GM21367 (cell line): ENCODE data around the gene SLC6A13.

Experiments used
- ATAC-seq: cut with Tn5 transposase; IDR thresholded peaks from one replicate; pipeline ENCODE4 v1.9.1; 2021; ENCODE audit not compliant: unreplicated experiment

The SLC6A13 gene

DNA sequence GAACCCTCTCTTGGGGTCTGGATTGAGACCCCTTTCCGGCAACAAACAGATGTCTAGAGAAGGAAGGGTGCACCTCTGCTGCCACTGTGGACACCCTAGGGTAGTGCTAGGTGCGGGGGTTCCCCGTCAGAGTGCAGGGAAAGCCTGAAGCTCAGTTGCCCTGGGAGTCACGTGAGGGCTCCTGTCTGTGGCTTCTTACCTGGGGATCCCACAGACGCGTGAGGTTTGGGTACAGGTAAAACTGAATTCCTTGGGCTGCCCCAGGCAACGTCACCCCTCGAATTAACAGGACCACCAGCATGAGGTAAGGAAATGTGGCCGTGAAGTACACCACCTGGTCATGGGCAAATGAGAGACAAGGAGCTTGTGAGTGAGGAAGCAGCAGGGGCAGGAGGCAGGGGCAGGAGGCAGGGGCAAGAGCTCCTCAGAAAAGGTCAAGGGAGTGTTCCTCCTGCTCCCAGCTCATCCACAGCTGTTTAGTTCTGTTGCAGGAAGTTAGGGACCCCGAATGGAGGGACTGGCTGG, 27.7 kb downstream of the SLC6A13 start:
- ATAC-seq = no peak

DNA sequence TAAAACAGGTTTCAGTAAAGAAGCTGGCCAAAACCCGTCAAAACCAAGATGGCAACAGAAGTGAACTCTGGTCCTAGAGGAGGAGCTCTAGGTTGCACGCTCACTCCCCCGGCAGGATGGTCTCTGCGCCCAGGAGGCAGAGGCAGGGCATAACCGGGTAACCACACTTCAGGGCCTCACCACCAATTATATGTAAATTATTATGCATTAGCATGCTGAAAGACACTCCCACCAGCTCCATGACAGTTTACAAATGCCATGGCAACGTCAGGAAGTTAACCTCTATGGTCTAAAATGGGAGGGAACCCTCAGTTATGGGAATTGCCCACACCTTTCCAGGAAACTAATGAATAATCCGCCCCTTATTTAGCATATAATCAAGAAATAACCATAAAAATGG, 28.6 kb downstream of the SLC6A13 start:
- ATAC-seq = no peak

DNA sequence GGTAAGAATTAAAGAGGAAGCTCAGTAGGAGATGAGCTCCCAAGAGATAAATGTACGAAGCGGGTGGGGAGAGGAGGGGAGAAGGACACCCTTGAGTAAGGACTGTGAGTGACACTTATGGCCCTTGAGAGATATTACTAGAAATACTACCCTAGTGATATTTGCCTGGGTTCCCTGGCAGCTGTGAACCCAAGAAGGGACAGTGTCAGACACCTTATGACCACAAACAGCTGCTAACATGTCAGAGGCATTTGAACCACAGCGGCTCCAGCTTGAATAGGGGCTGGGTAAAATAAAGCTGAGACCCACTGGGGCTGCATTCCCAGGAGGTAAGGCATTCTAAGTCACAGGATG, 29.0 kb downstream of the SLC6A13 start:
- ATAC-seq = no peak

DNA sequence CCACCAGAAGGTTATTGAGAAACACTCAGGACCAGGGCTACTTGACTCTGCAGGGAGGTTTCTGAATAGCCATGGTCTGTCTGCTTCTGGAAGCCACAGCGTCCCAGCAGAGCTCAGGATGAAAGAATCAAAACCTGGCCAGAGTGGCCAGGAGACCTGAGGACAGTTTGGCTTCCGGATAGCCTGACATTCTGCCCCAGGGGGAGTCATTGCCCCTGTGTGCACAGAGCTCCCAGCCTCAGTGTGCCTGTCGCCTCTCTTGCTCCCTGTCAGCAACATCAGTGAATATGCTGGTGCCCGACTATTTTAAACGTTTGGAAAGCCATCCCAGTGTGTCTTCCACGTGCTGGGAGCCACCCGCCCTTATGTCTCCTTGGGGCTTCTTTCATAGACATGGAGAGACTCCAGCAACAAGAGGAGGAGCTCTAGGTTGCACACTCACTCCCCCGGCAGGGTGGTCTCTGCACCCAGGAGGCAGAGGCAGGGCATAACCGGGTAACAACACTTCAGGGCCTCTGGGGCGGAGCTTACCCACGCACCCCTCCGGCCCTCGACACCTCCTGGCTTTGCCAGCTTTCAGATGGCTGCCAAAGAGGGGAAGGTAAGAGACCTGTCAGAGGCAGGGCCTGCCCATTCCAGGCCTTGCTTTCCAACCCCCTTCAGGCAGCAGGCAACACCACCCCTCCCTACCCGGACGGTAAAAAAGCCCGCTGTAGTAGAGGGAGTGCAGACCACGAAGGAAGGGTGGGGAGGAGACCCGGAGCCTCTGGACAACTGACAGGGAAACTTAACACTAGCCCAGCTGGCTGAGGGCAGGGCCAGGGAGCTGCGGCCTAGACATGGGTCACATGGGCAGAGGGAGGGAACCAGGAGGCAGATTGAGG, 29.7 kb downstream of the SLC6A13 start:
- ATAC-seq = no peak

DNA sequence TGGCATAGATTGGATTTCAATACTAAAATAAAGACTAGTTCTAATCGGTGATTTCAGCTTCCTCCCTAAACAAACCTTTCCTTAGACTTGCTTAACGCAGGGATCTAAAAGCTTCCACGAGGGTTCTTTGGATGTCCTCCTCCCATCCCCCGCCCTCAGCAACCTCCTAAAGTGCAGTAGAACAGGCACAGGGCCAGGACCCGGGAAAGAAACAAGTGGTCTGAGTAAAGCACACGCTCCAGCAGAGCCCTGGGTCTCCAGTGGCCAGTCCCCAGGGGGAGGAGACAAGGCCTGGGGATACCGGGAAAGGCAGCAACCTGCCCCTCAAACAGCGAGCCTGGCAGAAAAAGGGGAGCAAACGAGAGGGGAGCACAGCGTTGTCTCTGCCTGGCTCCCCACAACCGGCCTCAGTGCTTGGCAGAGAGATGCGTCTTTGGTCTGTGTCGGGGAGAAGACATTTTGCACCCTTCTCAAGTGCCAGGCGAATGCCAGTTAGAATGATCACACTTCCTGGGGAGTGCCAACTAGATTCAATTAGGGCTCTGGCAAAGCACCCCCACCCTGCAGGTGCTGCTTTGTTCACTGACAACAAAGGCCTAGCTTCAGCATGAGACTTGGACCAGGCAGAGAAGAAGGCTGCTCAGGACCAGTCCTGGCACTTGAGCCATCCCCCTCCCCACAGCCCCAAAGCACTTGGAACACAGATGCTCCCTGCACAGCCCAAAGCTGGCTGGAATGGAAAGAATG, 31.5 kb downstream of the SLC6A13 start:
- ATAC-seq = no peak

DNA sequence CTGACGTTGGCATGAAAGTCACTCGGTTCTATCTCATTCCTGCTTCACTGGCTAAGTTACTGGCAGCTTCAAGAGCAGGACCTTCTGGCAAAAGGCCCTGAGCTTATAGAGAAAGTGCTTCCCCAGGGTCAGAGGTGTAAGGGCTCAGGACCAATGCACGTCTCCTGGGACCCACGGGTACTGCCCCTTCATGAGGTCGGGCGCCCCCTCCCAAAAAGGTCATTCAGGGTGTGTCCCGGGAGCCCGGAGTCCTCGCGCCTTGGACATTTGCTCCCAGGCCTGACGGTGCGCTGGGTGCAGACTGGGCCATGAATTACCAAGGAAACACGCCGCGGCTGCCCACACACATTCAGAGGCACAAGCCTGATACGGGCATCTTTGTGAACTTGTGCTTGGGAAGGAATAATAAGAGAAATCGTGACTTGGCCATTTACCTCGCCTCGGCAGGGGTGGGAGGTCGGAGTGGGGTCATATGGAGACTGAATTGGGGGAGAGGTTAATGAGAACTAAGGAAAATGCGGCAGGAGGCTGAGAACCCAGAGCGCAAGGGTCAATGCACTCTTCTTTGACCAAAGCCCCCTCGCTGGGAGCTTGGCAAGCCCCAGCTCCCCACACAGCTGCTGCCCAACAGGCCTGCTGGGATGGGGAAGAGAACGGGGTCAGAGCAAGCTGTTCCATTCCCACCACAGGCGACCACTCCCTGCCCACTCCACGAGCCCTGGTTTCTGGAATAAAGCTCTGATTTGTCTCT, 33.0 kb downstream of the SLC6A13 start:
- ATAC-seq = no peak

DNA sequence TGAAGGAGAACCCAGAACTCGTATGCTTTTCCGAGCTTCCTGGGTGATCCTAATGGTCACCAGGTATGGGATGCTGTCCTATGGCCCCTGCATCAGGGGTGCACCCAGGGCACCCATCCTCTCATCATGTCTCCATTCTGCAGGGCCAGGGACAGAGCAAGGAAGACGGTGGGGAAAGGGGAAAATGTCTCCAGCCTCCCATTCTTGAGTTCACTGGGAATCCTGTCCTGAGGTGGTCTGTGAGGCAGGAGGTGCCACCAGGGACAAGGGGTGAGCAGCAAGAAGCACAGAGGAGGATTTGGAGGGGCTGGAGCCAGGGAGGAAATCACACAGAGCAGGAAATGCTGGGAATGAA, 33.8 kb downstream of the SLC6A13 start:
- no peak for ATAC-seq

DNA sequence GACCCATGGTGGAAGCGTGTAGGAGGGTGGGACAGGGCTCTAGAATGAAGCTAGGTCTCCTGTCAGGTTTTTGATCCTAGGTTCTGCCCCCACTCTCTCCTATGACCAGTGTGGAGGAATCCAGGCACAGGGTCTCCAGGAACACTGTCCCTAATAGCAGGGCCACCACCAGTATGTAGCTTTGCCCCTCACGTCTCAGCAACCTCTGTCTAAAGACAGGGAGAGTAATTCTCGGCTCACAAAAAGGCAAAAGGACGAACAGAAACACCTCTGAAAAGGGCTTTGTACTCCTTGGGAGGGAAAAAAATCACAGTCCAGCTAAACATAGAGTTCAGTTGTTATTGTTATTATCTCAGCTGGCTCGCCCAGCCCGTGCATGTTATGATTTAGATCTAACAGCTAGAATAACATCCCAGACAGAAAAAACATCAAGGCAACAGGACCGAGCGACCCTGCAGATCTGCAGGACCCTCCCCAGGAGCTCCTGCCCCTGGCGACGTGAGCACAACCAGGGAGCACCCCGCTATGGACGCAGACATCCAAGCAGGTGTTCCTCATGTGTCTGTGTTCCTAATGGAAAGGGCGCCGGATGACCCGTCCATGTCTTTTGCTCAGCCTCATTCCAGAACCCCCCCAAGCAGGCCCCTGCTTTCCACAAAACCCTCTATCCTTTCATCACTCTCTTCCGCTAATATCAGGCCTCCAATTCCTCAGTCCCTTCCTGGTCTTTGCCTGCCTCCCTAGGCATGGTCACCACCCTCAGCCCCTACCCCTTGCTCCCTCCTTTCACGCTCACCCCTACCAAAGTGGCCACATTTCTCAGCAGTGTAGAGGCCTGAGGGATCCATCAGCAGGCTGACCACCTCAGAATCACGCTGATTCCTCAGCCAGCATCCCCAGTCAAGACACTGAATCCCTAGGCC, 34.5 kb downstream of the SLC6A13 start:
- no peak for ATAC-seq

DNA sequence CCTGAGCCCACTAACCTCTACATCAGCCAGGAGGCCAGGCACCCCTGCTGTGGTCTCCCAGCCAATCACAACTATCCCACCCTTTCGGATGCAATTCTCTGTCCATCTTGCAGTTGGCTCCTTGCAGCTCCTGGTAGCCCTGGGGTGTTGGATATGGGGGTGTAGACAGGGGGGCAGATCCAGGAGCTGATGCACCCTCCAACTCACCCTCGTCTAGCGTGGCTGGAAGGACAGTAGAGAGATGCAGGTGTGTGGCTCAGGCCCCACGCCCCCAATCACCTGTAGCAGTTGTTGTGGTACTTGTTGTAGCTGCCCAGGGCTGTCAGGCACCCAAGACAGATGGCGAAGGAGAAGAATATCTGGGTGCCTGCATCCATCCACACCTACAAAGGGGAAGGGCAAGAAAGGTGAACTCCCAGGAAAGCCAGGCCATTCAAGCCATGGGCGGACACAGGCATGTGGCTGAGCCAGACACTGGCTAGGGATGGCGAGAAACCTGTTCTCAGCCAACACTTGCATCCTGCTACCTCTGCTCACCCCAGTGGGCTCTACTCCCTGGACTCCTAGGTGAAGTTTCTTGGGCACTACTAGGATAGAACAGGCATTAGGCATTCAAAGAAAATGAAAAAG, 35.2 kb downstream of the SLC6A13 start:
- ATAC-seq = no peak

DNA sequence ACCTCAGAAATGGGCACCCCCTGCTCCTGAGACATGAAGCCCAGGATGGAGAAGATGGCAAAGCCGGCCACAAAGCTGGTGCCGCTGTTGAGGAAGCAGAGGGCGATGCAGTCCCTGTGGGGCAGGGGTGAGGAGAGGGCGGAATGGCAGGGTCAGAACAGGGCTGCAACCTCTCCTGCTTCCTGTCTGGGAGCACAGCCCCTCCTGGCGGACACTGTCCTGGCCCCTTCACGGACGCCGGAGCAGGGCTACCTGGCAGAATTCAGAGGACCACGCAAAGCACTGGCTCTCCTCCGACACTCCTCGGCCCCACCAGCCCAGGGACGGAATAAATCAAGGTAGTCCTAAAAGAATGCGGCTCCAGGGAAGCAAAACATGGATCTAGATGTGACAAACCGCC, 36.2 kb downstream of the SLC6A13 start:
- no peak for ATAC-seq

DNA sequence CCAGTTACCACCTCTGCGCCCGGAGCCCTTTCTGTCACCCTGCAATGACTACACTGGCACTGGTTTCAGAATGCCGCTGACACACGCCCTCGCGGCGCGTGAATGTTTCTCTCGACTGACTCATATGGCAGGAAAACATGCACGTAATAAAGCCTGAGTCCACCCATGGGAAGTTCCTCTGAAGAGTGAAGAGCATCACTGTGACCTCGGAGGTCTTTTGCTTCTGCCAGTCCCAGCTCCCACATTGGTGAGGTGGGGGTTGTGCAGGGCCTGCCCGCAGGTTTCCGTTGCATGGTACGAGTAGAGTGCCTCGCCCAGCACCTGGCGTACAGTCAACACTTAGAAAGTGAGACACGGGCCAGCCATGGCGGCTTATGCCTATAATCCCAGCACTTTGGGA, 37.6 kb downstream of the SLC6A13 start:
- no peak for ATAC-seq

DNA sequence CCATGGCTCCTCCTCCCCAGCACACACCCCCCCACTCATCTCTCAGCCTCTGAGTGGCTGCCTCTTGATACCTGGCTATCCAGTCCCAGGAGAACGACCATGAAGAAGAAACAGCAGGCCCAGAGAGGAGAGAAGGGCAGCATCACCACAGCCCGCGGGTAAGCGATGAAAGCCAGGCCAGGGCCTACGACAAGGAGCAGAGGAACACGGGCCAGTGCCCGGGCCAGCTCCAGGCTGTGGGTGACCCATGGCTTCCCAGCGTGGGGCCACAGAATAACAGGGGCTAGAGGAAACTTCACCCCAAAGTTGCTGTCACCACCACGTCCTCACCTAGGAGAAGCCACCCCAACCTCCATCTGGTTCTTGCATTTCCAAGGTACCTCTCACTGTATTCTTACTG, 38.3 kb downstream of the SLC6A13 start:
- no peak for ATAC-seq

DNA sequence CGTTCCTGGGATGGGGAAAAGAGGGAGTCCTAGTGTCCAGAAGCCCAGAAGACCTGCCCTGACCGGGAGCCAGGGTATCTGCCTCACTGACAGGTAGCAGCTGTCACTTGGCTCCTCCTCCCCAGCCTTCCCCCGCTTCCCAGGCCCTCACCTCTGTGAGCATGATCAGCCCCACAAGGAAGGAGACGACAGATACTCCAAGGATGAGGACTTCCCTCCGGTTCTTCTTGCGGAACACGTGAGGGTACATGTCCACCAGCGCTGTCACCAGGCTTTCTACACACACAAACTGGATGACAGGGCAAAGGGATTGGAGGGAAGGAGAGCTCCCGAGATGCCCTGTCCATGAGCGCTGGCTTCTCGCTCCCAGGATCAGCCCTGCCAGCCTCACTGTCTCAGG, 38.8 kb downstream of the SLC6A13 start:
- ATAC-seq = no peak

DNA sequence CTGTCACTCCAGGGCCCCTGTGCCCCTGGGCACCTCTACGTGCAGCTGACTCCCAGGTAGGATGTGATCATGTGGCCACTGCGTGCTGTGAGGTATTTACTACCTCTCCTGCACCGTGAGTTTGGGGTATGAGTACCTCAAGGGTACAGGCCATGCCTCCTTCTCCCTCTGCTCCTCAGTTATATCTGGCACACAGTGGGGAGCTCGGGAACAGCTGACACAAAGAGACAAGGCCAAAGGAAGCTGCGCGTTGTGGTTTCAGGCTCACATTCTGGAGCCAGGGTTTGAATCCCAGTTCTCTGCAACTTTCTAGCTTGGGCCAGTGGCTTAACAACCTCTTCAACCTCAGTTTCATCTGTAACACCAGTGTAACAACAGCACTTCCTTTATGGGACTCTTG, 40.9 kb downstream of the SLC6A13 start:
- ATAC-seq = no peak

DNA sequence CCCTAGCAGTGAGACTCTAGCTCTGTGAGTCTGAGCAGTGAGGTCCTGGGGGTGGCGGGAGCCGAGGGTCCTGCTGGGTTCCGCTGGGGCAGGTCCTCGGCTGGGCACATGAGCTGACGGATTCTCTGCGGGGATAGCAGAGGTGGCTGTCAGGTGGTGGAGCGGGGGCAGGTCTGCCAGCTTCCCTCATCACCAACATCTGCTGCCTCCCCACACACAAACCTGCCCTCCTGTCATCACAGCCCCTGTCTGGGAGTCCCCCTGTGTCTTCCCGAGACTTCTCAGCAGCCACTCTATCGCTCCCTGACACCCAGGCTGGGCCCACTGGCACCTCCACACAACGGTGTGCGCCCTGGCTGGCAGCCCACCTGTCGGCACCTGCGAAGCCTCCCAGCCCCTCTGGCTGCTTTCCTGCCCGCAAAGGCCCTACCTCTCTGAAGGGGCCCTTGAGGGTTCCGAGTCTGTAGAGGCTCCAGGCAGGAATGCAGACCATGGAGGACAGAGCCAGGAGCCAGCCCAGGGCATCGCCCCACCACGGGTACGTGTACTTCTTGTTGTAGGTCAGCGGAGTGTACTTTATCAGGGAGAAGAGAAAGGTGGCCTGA, 41.6 kb downstream of the SLC6A13 start:
- ATAC-seq = no peak

DNA sequence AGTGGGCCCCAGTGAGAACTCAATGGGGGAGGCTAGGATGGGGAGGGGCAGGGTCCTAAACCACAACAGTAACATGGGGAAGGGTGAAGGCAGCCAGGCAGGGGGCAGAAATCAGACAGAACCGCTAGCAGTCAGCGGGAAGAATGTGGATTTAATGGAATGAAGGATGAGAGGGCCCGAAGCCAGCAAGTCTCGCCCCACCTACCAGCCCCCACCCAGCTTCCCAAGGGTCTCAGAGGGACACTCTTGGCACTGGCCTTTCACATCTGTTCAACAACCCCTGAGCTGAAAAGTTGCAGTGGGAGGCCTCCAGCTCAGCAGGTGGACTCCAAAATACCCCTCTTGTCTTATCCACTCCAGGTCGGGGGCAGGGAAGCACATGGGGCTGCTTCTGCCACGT, 42.1 kb downstream of the SLC6A13 start:
- no peak for ATAC-seq

DNA sequence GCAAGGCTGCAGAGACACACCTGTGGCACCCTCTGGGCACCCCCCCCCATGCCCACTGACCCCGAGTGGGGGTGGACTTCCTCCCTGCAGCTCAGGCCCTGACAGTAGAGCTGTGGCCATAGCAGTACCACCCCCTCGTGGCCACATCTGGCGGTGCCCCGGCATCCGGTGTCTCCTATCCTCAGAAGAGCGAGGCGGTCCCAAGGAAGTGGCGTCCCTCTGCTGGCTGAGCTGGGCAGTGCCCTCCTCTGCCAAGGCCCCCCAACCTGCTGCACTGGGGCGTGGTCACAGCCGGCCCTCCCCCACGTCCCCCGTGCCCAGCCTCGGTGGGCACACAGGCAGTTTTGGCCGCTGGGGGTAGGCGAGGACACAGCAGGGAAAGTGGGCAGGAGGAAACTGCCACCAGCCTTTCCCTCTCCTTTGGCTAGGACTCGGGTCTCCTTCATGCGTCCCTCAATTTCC, 42.7 kb downstream of the SLC6A13 start:
- no peak for ATAC-seq

DNA sequence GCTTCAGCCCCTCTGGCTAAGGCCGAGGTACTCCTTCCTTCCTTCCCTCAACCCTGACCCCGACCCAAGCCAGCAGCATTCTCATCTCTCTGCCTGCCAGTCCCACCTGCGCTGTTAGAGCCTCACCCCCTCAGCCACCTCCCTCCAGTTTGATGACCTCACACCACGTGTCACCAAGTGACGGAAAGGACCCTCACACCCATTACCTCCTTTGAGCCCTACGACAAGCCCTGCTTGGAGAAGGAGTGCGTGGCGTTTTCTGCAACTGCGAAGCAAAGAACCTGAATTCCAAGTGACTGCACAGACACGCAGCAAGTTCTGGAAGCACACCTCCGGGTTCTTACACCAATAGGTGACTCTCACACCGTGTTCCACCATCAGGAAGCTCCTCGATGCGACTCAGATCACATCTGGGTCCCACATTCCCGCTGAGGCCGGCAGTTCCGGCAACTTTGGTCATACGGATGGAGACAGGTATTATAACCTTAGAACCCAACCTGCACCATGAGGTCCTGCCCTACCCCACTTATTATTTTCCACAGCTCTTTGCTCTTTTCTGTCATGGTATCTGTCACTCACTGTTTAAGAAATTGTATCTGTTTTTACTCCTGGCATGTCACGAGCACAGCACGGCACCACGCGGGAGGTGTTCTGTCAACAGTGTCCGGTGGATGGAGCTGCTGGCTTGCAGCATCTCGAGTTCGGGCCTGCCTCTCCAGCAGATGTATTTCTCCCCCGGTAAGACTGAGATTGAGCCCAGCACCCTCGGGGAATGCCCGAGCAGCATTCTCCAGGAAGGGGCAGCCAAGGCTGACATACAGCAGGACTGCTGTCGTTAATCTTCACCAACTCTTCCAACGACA, 43.7 kb downstream of the SLC6A13 start:
- ATAC-seq = no peak

DNA sequence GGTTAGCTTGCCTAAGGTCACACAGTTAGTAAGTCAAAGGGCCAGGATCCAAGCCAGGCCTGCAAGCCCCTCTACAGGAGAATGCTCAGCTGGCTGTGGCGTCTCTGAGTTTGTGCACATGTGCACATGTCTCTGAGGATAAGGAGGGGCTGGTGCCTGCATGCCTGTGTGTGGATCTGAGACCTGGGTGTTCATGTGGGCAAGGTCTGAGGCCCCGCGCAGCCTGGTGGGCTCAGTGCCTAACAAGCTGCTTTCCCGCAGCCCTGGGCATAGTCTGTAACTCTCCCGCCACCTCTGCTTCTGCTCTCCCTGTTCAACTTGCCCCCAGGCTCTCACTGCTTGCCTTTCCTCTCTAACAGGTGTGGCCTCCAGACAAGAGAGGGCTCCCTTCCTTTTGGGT, 44.4 kb downstream of the SLC6A13 start:
- no peak for ATAC-seq
